ENCODE measurements around the gene EEFSEC.

EEFSEC gene

DNA sequence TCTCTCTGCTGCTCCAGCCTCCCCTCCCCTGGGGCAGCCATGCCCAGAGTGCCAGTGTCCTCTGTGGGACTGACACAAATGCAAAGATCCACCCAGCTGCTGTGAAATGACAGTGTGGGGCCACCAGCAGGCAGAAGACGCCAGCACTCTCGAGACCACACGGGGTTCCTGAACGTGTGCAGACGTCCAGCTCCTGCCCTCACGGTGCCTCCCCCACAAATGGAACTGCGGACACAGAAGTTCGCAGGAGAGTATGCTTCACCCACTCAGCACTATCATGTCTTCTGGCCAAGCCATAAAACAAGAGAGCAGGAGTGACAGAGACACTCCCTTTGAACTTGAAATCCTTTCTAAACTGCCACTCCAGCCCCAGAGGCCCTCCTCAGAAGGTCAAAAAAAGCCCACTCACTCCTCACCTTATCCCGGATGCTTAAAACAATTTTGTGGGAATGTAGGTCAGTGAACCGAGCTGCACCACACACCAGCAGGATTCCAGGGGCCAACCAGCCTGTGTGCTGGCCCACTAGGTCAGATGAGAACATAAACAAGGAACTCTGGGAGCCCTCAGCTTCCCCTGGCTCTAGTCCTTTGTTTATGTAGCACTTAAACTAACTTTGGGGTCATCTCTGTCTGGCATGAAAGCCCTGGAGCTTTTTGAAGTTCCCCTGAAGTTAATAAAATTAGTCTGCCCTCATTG lies 200.9 kb downstream of the EEFSEC start:
- Histone ChIP-seq H3K9ac (ENCODE audit: low read length) (no peak overlapping the region), H3K27me3 (ENCODE audit: control insufficient read depth, insufficient read depth, low read length) (no peaks in the 10 kb centered on the region), H3K36me3 (ENCODE audit: control insufficient read depth, low read depth, low read length) (no peaks in the 10 kb centered on the region), H3K27ac (ENCODE audit: low read length) (no peak overlapping the region), H3K4me3 (ENCODE audit: low read length) (no peak overlapping the region), H3K4me1 (ENCODE audit: control insufficient read depth, low read depth, low read length) (peaks cover under 1% of the 10 kb centered on the region), H3K9me3 (ENCODE audit: control insufficient read depth, low read depth, low read length) (no peaks in the 10 kb centered on the region)

DNA sequence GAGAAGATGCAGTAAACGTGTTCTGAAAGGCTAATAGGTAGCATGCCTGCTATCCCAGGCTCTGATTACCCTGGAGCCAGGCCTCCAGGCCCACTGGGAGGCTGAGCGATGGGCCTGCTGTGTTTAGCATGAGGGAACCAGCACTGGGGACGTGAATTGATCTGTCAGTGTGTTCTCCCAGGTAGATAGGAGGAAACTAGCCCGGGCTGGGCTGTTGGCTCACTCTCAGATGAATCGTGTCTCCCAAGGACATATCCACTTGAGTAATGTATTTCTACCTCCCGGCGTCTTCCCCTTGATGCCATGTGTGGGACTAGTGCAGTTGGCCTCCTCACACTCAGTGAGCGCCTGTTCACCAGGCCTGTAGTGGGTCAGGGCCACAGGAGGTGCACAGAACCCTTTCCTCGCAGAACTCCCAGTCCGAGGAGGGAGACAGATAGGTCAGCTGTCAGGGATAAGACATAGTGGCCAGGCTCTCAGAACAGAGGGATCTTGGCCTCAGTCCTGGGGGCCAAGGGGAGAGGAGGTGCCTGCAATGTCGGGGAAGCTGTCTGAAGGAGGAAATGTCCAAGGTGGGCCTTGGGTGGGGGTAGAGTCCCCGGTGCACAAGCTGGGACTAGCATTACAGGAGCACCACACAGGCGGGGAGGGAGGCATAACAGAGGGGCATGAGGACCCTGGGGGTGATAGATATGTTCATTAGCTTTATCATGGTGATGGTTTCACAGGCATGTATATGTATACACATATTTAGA lies 201.7 kb downstream of the EEFSEC start:
- no peaks in the 10 kb centered on the region for H3K4me1 ChIP-seq (ENCODE audit: control insufficient read depth, low read depth, low read length)
- no peaks in the 10 kb centered on the region for H3K9me3 ChIP-seq (ENCODE audit: control insufficient read depth, low read depth, low read length)
- H3K27ac ChIP-seq (ENCODE audit: low read length), result no peak overlapping the region
- no peaks in the 10 kb centered on the region for H3K27me3 ChIP-seq (ENCODE audit: control insufficient read depth, insufficient read depth, low read length)
- H3K9ac ChIP-seq (ENCODE audit: low read length), result no peak overlapping the region
- H3K36me3 ChIP-seq (ENCODE audit: control insufficient read depth, low read depth, low read length), result no peaks in the 10 kb centered on the region
- no peak overlapping the region for H3K4me3 ChIP-seq (ENCODE audit: low read length)

DNA sequence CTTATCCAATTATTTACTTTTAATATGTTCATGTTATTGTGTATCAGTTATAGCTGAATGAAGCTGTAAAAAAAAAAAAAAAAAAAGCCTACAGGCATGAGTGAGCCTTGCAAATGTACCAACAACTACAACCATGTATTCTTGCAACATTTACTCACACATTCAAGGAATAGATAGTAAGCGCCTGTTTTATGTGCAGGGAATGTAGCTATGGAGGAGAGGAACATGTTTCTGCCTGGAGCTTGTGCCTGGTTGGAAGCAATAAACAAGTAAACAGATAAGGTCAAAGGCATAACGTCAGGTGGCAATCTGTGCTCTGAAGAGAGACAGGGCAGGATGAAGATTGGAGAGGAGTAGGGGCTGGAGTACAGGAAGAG lies 202.2 kb downstream of the EEFSEC start:
- no peaks in the 10 kb centered on the region for H3K27me3 ChIP-seq (ENCODE audit: control insufficient read depth, insufficient read depth, low read length)
- no peak overlapping the region for H3K27ac ChIP-seq (ENCODE audit: low read length)
- no peaks in the 10 kb centered on the region for H3K36me3 ChIP-seq (ENCODE audit: control insufficient read depth, low read depth, low read length)
- H3K4me1 ChIP-seq (ENCODE audit: control insufficient read depth, low read depth, low read length), result no peaks in the 10 kb centered on the region
- no peak overlapping the region for H3K4me3 ChIP-seq (ENCODE audit: low read length)
- no peaks in the 10 kb centered on the region for H3K9me3 ChIP-seq (ENCODE audit: control insufficient read depth, low read depth, low read length)
- no peak overlapping the region for H3K9ac ChIP-seq (ENCODE audit: low read length)

DNA sequence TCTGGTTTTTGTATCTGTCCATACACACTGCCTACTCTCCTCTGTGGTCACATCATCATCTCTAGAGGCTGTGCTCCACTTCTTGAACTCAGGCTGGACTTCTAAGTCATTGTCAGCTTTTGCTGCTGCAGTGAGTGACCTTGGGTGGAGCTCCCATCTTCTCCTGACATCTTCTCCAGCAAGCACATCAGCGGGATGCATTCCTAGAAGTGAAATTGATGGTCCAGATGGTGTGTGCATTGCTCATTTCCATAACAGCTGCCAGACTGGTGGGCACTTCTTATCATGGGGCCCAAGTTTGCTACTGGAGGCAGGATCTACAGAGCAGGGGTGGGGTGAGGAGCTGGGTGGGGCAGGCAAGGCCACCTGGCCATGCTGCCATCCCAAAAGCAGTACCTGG lies 203.5 kb downstream of the EEFSEC start:
- Histone ChIP-seq H3K36me3 (ENCODE audit: control insufficient read depth, low read depth, low read length) (no peaks in the 10 kb centered on the region), H3K9me3 (ENCODE audit: control insufficient read depth, low read depth, low read length) (no peaks in the 10 kb centered on the region), H3K27ac (ENCODE audit: low read length) (no peak overlapping the region), H3K9ac (ENCODE audit: low read length) (no peak overlapping the region), H3K4me1 (ENCODE audit: control insufficient read depth, low read depth, low read length) (no peaks in the 10 kb centered on the region), H3K27me3 (ENCODE audit: control insufficient read depth, insufficient read depth, low read length) (no peaks in the 10 kb centered on the region), H3K4me3 (ENCODE audit: low read length) (no peak overlapping the region)

DNA sequence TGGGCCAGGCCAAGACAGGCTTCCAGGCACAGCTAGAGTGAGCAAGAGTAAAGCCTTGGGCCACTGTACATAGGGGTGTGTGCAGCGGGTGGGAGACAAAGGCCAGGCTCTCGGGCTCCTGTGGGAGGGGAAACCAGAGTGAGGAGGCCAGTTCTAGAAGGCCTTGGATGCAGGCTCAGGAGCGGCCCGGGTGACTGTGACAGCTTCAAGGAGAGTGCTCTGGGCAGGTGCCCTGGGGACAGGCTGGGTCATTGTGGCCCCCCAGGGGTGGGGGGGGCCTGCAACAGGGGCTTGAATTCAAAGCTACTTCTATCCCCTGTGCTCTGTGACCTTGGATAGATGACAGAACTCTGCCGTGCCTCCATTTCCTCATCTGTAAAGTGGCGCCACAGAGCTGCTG lies 204.3 kb downstream of the EEFSEC start:
- Histone ChIP-seq H3K9ac (ENCODE audit: low read length) (no peak overlapping the region), H3K4me3 (ENCODE audit: low read length) (no peak overlapping the region), H3K9me3 (ENCODE audit: control insufficient read depth, low read depth, low read length) (no peaks in the 10 kb centered on the region), H3K27me3 (ENCODE audit: control insufficient read depth, insufficient read depth, low read length) (no peaks in the 10 kb centered on the region), H3K36me3 (ENCODE audit: control insufficient read depth, low read depth, low read length) (no peaks in the 10 kb centered on the region), H3K4me1 (ENCODE audit: control insufficient read depth, low read depth, low read length) (no peaks in the 10 kb centered on the region), H3K27ac (ENCODE audit: low read length) (no peak overlapping the region)

DNA sequence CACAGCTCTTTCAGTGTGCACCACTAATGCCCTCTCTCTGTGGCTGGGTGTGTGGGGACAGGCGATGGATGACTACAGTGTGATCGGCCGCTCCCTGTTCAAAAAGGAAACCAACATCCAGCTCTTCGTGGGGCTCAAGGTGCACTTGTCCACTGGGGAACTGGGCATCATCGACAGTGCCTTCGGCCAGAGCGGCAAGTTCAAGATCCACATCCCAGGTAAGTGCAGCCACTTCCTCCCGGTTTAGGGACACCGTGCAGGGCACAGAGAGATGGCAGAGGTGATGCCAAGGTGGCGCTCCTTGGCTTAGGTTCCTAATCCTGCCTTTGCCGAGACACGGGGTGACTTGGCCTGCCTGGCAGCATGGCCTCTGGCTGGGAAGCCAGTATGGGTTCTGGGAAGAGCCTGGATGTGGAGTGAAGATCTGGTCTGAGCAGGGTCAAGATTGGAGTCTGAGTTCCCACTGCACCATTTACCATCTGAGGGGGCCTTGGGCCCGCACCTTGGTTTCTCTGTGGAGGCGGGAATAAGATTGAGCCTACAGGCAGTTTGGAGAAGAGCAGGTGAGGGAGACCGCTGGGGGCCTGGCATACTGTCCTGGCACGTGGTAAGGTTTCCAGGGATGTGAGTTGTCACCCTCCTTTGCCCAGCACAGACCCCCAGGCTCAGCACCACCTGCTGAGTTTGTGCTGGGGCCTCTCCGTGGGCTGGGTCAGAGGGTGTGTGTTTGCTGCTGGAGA lies 205.0 kb downstream of the EEFSEC start:
- Histone ChIP-seq H3K9me3 (ENCODE audit: control insufficient read depth, low read depth, low read length) (no peaks in the 10 kb centered on the region), H3K27me3 (ENCODE audit: control insufficient read depth, insufficient read depth, low read length) (no peaks in the 10 kb centered on the region), H3K4me1 (ENCODE audit: control insufficient read depth, low read depth, low read length) (no peaks in the 10 kb centered on the region), H3K36me3 (ENCODE audit: control insufficient read depth, low read depth, low read length) (no peaks in the 10 kb centered on the region), H3K9ac (ENCODE audit: low read length) (no peak overlapping the region), H3K27ac (ENCODE audit: low read length) (no peak overlapping the region), H3K4me3 (ENCODE audit: low read length) (no peak overlapping the region)

DNA sequence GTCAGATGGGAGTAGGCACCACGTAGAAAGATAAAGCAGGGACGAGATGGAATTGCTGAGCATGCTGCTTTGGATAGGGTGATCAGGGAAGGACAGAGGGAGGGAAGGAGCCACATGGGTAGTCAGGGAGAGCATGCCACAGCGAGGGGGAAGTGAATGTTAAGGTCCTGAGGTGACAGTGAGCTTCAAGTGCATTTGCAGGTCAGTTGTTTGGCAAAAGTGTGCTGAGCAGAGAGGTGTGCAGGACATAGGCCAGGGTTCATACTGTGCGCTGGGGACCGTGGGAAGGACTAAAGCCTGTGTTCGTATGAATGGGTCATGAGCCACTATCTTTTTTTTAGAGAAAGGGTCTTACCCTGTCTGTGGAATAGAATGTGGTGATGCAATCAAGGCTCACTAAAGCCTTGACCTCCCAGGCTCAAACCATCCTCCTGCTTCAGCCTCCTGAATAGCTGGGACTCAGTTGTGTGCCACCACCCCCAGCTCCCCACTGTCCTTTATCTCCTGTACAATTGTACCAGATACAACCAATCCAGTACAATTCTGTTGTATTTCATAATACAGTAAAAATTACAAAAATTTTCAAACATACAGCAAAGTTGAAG lies 205.9 kb downstream of the EEFSEC start:
- H3K27me3 ChIP-seq (ENCODE audit: control insufficient read depth, insufficient read depth, low read length), result no peaks in the 10 kb centered on the region
- no peaks in the 10 kb centered on the region for H3K4me1 ChIP-seq (ENCODE audit: control insufficient read depth, low read depth, low read length)
- no peak overlapping the region for H3K4me3 ChIP-seq (ENCODE audit: low read length)
- H3K9me3 ChIP-seq (ENCODE audit: control insufficient read depth, low read depth, low read length), result no peaks in the 10 kb centered on the region
- H3K9ac ChIP-seq (ENCODE audit: low read length), result no peak overlapping the region
- H3K36me3 ChIP-seq (ENCODE audit: control insufficient read depth, low read depth, low read length), result no peaks in the 10 kb centered on the region
- H3K27ac ChIP-seq (ENCODE audit: low read length), result no peak overlapping the region

DNA sequence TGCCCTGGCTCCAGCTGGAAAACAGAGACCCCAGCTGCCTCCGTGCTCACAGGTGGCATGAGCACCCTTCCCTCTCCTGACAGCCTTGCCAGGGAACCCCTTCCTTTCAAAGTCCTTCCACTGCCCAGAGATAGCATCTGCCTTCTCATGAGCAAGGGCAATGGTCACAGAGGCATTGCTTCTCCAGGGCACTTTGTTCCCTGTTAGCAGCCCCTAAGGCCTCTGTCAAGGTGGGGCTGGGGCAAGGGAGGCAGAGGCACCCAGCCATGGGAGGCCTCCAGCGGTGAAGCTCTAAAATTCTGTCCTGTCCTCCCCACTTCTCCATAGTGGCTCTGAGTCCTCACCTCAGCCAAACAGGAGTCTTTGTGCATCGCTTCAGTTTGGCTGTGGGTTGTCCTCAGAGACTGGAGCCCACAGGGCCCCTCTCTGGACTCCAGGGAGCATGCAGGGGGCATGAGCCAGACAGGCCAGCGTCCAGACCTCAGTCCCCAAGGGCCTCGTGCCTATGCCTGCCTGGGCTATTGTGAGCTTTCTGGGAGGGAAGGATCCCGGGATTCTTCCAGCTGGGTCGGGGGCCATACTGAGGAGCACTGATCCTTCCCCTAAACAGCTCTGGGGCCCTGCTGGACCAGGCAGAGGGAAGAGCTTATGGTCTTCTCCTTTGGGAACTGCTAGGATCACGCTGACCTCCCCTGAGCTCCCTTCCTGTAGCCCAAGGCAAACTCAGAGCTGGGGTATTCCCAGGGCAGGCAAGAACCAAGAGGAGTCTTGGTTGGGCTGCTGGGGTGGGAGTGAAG lies 206.8 kb downstream of the EEFSEC start:
- no peak overlapping the region for H3K9ac ChIP-seq (ENCODE audit: low read length)
- H3K4me3 ChIP-seq (ENCODE audit: low read length), result no peak overlapping the region
- H3K36me3 ChIP-seq (ENCODE audit: control insufficient read depth, low read depth, low read length), result no peaks in the 10 kb centered on the region
- H3K9me3 ChIP-seq (ENCODE audit: control insufficient read depth, low read depth, low read length), result no peaks in the 10 kb centered on the region
- no peaks in the 10 kb centered on the region for H3K4me1 ChIP-seq (ENCODE audit: control insufficient read depth, low read depth, low read length)
- H3K27ac ChIP-seq (ENCODE audit: low read length), result no peak overlapping the region
- no peaks in the 10 kb centered on the region for H3K27me3 ChIP-seq (ENCODE audit: control insufficient read depth, insufficient read depth, low read length)

DNA sequence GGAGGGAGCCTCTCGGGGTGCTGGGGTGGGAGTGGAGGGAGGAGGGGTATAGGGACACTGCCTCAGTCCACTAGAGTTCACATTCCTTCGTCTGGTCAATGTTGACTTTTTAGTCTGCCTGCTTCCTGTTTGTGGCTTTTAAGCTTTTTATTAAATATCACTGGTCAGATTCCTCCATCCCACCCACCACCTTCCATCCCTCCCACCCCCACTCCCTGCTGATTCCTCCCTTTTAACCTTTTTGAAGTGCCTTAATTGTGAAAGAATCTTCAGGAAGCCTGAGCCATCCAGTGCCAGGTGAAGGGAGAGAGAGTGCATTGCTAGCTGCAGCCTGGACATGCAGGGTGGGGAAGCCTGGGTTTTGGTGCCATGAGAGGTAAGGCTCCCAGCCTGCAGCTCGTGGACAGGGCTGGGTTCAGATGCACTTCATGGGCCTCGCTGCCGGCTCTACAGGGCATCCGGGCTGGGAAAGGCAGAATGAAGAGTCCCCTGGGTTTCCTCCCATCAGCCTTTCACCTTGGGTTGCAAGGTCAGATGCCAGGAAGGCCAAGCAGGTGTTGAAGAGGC lies 207.5 kb downstream of the EEFSEC start:
- no peaks in the 10 kb centered on the region for H3K4me1 ChIP-seq (ENCODE audit: control insufficient read depth, low read depth, low read length)
- H3K27ac ChIP-seq (ENCODE audit: low read length), result no peak overlapping the region
- no peaks in the 10 kb centered on the region for H3K36me3 ChIP-seq (ENCODE audit: control insufficient read depth, low read depth, low read length)
- H3K4me3 ChIP-seq (ENCODE audit: low read length), result no peak overlapping the region
- H3K9ac ChIP-seq (ENCODE audit: low read length), result no peak overlapping the region
- H3K27me3 ChIP-seq (ENCODE audit: control insufficient read depth, insufficient read depth, low read length), result no peaks in the 10 kb centered on the region
- no peaks in the 10 kb centered on the region for H3K9me3 ChIP-seq (ENCODE audit: control insufficient read depth, low read depth, low read length)

DNA sequence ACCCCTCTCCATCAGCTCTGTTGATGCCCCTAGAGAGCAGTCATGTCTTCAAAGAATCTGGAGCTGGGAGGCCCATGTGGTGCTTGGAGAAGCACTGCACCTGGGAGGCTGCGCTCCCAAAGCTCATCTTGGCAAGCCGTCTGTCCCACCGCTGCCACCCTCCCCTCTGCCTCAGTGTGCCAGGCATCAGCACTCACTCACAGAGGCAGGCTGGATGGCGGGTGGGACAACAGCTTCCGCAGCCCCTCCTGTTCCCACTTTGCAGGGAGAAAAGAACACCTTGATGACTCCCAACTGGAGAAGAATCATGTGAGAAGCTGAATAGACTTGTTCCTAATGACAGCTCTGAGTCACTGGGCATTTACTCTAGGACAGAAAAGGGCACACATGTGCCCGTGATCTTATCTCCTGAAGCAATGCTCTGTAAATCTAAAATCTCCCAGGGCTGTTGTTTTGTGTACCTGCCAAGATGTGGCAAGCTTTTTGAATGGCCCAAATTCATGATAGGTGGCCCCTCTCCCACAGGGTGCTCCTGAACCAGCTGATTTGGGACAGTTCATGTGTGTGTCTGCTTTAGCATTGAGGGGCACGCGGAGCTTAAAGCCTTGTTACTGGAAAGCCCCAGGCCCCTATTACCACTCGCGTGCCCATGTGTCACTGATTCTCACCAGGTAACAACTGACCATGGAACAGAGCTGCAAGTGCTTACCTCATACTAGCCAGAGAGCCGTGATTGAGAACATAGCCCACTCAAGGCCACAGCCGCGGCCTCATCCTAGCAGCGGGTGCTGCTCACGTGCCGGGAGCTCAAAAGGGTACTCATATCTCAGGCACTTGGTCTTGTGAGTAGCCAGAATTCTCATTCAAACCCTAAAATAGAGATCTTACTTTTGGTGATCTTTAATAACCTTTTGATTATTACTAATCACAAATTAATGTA lies 209.0 kb downstream of the EEFSEC start:
- no peaks in the 10 kb centered on the region for H3K9me3 ChIP-seq (ENCODE audit: control insufficient read depth, low read depth, low read length)
- no peak overlapping the region for H3K4me3 ChIP-seq (ENCODE audit: low read length)
- no peak overlapping the region for H3K9ac ChIP-seq (ENCODE audit: low read length)
- no peaks in the 10 kb centered on the region for H3K27me3 ChIP-seq (ENCODE audit: control insufficient read depth, insufficient read depth, low read length)
- H3K36me3 ChIP-seq (ENCODE audit: control insufficient read depth, low read depth, low read length), result no peaks in the 10 kb centered on the region
- H3K4me1 ChIP-seq (ENCODE audit: control insufficient read depth, low read depth, low read length), result no peaks in the 10 kb centered on the region
- H3K27ac ChIP-seq (ENCODE audit: low read length), result no peak overlapping the region

Measured in iPS-18a (cell line).